AG04450 (cell line): ENCODE measurements around the gene CNTNAP2. TPM values are rescaled to one million over a fixed set of nuclear protein-coding genes. Genes with fewer than 3 reads are reported as not detected.
"Not testable (repeated sequence)": the region's sequence is repeated elsewhere in the genome, so short reads cannot be mapped to it uniquely, and the experiment has no call there.

Experiments used
- CTCF ChIA-PET: fragments of 300-600, 350-600 bp; formaldehyde crosslinking; extraction: SDS; loops from one replicate; lab custom pipeline; 2022; ENCODE audit warnings: antibody characterized with exemption, inconsistent platforms; lab: Charles Lee
- POLR2A ChIA-PET: fragments of 350-600 bp; formaldehyde crosslinking; extraction: SDS; loops from one replicate; lab custom pipeline; 2021; ENCODE audit warnings: antibody characterized with exemption, inconsistent platforms; lab: Yijun Ruan, JAX
- DNase-seq: peaks from one replicate; pipeline ENCODE4 v3.0.0-alpha.2; 2011; ENCODE audit warnings: low read depth, low spot score
- H3K27ac ChIP-seq: one replicate; pipeline ENCODE4 v1.5.1; 2012; ENCODE audit warnings: low read depth, low read length, control low read depth
- H3K27me3 ChIP-seq: one replicate; pipeline ENCODE4 v1.6.0; 2012; ENCODE audit warnings: low read length; ENCODE audit not compliant: control insufficient read depth, insufficient read depth
- H3K4me3 ChIP-seq: 2 replicates; pipeline ENCODE4 v1.5.1; 2011; ENCODE audit warnings: mild to moderate bottlenecking, low read depth, low read length, control low read depth
- H3K9me3 ChIP-seq: 2 replicates; pipeline ENCODE4 v1.5.1; 2012; ENCODE audit warnings: low read length; ENCODE audit not compliant: control insufficient read depth, insufficient read depth
- CTCF ChIP-seq: IDR thresholded peaks from 2 replicates; pipeline ENCODE4 v1.5.1; 2011; ENCODE audit warnings: low read depth, low read length, control low read depth, inconsistent platforms
- polyA plus RNA-seq: library from polyadenylated mRNA; depleted of rRNA; stranded (reverse); fragments of >200 nt; gene quantifications from 2 replicates; pipeline ENCODE4 v1.2.3, GENCODE V29; 2011

The CNTNAP2 gene
- polyA plus RNA-seq, 1 experiment = not detected

DNA sequence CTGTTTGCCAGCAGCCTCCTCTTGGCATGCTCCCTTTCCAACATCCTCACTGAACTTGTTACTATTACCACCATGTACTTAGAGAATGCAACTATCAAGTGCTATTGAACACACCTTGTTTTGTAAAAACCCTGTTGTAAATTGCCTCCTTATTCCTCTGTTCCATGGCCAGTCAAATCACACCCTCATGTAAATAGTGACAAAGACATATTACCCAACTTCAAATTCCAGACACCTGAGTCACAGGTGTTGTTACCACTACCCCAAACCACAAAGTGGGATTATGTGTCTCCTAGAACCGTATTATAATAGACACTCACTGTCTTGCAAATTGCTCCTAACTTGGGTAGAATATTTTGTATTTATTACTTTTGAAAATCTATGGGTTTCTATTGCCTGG, 2210.8 kb downstream of the CNTNAP2 start:
- ChIA-PET CTCF (no interaction called here), POLR2A (no interaction called here)
- no peak for TF ChIP-seq CTCF
- Histone ChIP-seq H3K27me3 (no peaks in the 10 kb centered on the region), H3K4me3 (no peak overlapping the region), H3K27ac (no peak overlapping the region), H3K9me3 (peaks cover 61% of the 10 kb centered on the region)
- no peak for DNase-seq

- Histone ChIP-seq H3K27me3 (no peaks in the 10 kb centered on the region), H3K9me3 (peaks cover 61% of the 10 kb centered on the region), H3K27ac (no peak overlapping the region), H3K4me3 (no peak overlapping the region)
- ChIA-PET CTCF (no interaction called here), POLR2A (no interaction called here)
- DNase-seq = no peak
- TF ChIP-seq CTCF = no peak
Measured at GRCh38 chr7:148328906-148329305, 2212.3 kb downstream of the CNTNAP2 start.

- no peak for DNase-seq
- no peaks in the 10 kb centered on the region for H3K27me3 ChIP-seq
- peaks cover 65% of the 10 kb centered on the region for H3K9me3 ChIP-seq
- CTCF ChIA-PET = no interaction called here
- POLR2A ChIA-PET = no interaction called here
- H3K27ac ChIP-seq = no peak overlapping the region
- TF ChIP-seq CTCF = no peak
- H3K4me3 ChIP-seq = no peak overlapping the region
Measured at GRCh38 chr7:148330124-148330818, 2213.7 kb downstream of the CNTNAP2 start.

- ChIA-PET POLR2A (no interaction called here), CTCF (no interaction called here)
- TF ChIP-seq CTCF = no peak
- no peak overlapping the region for H3K4me3 ChIP-seq
- no peak overlapping the region for H3K27ac ChIP-seq
- peaks cover 61% of the 10 kb centered on the region for H3K9me3 ChIP-seq
- DNase-seq = no peak
- no peaks in the 10 kb centered on the region for H3K27me3 ChIP-seq
Measured at GRCh38 chr7:148330822-148331221, 2214.2 kb downstream of the CNTNAP2 start.

DNA sequence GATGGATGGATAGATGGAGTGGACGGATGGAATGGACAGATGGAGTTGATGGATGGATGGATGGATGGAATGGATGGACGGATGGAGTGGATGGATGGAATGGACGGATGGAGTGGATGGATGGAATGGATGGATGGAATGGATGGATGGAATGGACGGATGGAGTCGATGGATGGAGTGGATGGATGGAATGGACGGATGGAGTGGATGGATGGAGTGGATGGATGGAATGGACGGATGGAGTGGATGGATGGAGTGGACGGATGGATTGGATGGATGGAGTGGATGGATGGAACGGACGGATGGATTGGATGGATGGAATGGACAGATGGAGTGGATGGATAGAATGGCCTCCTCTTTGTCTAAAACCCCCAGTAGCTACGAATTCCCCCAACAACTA, 2214.9 kb downstream of the CNTNAP2 start:
- H3K27ac ChIP-seq, H3K27me3 ChIP-seq, DNase-seq, POLR2A ChIA-PET, H3K4me3 ChIP-seq, CTCF ChIA-PET: not testable (repeated sequence)
- peaks cover 58% of the 10 kb centered on the region for H3K9me3 ChIP-seq
